SH-SY5Y (cell line): ENCODE measurements around the gene FLRT1.

Experiments
- GATA2 ChIP-seq: IDR thresholded peaks from 2 replicates; pipeline ENCODE4 v1.6.1; 2011; ENCODE audit warnings: mild to moderate bottlenecking, low read depth, low read length
- GATA3 ChIP-seq: IDR thresholded peaks from 2 replicates; pipeline ENCODE4 v1.6.1; 2011; ENCODE audit warnings: low read depth, mild to moderate bottlenecking, low read length, moderate library complexity

GRCh38 chr11:64069401-64070313, 33.9 kb downstream of the FLRT1 start:
- TF ChIP-seq GATA2 (no peak), GATA3 (no peak)
